Natural killer cell (primary cell): ENCODE results near the gene ZNF324B. TPM values are rescaled to one million over a fixed set of nuclear protein-coding genes. Genes with fewer than 3 reads are reported as not detected.
A peak's percentile ranks its signal among the peaks of the same experiment; 100 is the strongest.

ENCODE experiments used
- ATAC-seq, 3 donors: fragments of 150-1000 bp in 2 of 3; fragments of 200-7000 bp in 1 of 3; cut with Tn5 transposase; 1 replicate in 1 of 3; 2 replicates in 2 of 3; pipeline ENCODE4 v1.10.0; 2021; ENCODE audit warnings: mild to moderate bottlenecking in 2 of 3, moderate library complexity in 2 of 3
- DNase-seq, 2 donors: peaks; one replicate each; pipeline versions ENCODE4 v3.0.0 to v3.0.0-alpha.2; 2013 to 2021; ENCODE audit warnings: mixed read lengths in 1 of 2
- H3K27ac ChIP-seq: one replicate; pipeline ENCODE4 v1.5.1; 2013; ENCODE audit warnings: mild to moderate bottlenecking, low read length
- H3K27me3 ChIP-seq: one replicate; pipeline ENCODE4 v1.6.1; 2013; ENCODE audit warnings: low read length; ENCODE audit not compliant: control insufficient read depth, insufficient read depth
- H3K36me3 ChIP-seq: one replicate; pipeline ENCODE4 v1.6.1; 2013; ENCODE audit warnings: low read length; ENCODE audit not compliant: control insufficient read depth, insufficient read depth
- H3K4me1 ChIP-seq: one replicate; pipeline ENCODE4 v1.6.1; 2013; ENCODE audit warnings: low read length; ENCODE audit not compliant: control insufficient read depth, insufficient read depth
- H3K4me3 ChIP-seq: one replicate; pipeline ENCODE4 v1.5.1; 2013; ENCODE audit warnings: low read length
- H3K9me3 ChIP-seq: one replicate; pipeline ENCODE4 v1.6.1; 2013; ENCODE audit warnings: low read length; ENCODE audit not compliant: control insufficient read depth, insufficient read depth
- H3K27ac Mint-ChIP-seq, 2 donors: one replicate each; pipeline ENCODE4 v1.8.0; 2022; ENCODE audit warnings: mild to moderate bottlenecking in 2 of 2, mixed read lengths in 2 of 2, moderate library complexity in 1 of 2
- H3K27me3 Mint-ChIP-seq, 2 donors: one replicate each; pipeline ENCODE4 v1.8.0; 2022; ENCODE audit warnings: low read depth in 2 of 2, mixed read lengths in 2 of 2
- H3K36me3 Mint-ChIP-seq: one replicate; pipeline ENCODE4 v1.8.0; 2022; ENCODE audit warnings: mixed read lengths
- H3K4me1 Mint-ChIP-seq, 2 donors: one replicate each; pipeline ENCODE4 v1.8.0; 2022; ENCODE audit warnings: mixed read lengths in 2 of 2
- H3K4me3 Mint-ChIP-seq: one replicate; pipeline ENCODE4 v1.8.0; 2022; ENCODE audit warnings: mild to moderate bottlenecking, moderate library complexity, mixed read lengths
- H3K9me3 Mint-ChIP-seq, 2 donors: one replicate each; pipeline ENCODE4 v1.8.0; 2022; ENCODE audit warnings: mixed read lengths in 2 of 2
- CTCF ChIP-seq: fragments of 200-600 bp; IDR thresholded peaks from one replicate; pipeline ENCODE4 v1.8.0; 2022; ENCODE audit warnings: antibody characterized with exemption
- WGBS: methylation state at CpG from one replicate; pipeline ENCODE4 v1.1.7; 2013; ENCODE audit warnings: missing lambda C conversion rate; ENCODE audit not compliant: insufficient coverage; 5-methylcytosine and 5-hydroxymethylcytosine counted together
- intact Hi-C: fragments of 100-400 bp; cut with micrococcal nuclease; formaldehyde crosslinking; loops from one replicate; pipeline ENCODE4 v1.14.2; 2022
- total RNA-seq, 4 donors: library from RNA; stranded (reverse); fragments of 120-200 nt in 1 of 4; gene quantifications; one replicate each; pipeline versions ENCODE4 v1.2.3 to v1.2.4, GENCODE V29; 2013 to 2022

Gene ZNF324B
- total RNA-seq, 3 donors from 2014 or later (not counting 1 experiment from before 2014, with no cell fraction given): 10.4 to 11.4 (median 11.4) TPM

GRCh38 chr19:58466089-58466759 is 14.8 kb downstream of the ZNF324B start:
- intact Hi-C loops: loop anchor here (1.0 to 2.0 kb wide), 3 partner anchors 15 to 85 kb away; partner anchors contain the start of genes ZNF132, ZNF324B and ZNF837
- 41% methylated on average over 20 of the region's 20 CpGs for WGBS
- H3K9me3 ChIP-seq: no peaks in the 10 kb centered on the region
- peak in 2 of 3 donors; percentile 2 to 3 for ATAC-seq
- peaks cover 18% of the 10 kb centered on the region for H3K4me1 ChIP-seq
- H3K36me3 ChIP-seq: peaks cover 8% of the 10 kb centered on the region
- H3K4me3 Mint-ChIP-seq: peak overlapping the region; percentile 89
- no peaks in the 10 kb centered on the region for H3K9me3 Mint-ChIP-seq
- no peaks in the 10 kb centered on the region for H3K36me3 Mint-ChIP-seq
- no peak for DNase-seq
- H3K27me3 ChIP-seq: no peaks in the 10 kb centered on the region
- H3K4me3 ChIP-seq: peak overlapping the region; percentile 58
- no peak for TF ChIP-seq CTCF
- peaks cover 16 to 21% of the 10 kb centered on the region in 2 donors for H3K4me1 Mint-ChIP-seq
- no peaks in the 10 kb centered on the region for H3K27me3 Mint-ChIP-seq
- peak overlapping the region; percentile 84 to 92 for H3K27ac Mint-ChIP-seq
- H3K27ac ChIP-seq: no peak overlapping the region

- under 1% methylated on average over 92 of the region's 92 CpGs for WGBS
- peak; percentile 92 to 97 (median 95) for ATAC-seq
- TF ChIP-seq CTCF: no peak
These were observed 15.6 kb downstream of the ZNF324B start, which contains the start of gene ZNF324 for GRCh38 chr19:58466760-58467589. Gene ZNF324 (plus strand): TSS chr19:58467080. CDS start chr19:58469186, 2,106 bp downstream.

GRCh38 chr19:58468216-58468839 is 16.9 kb downstream of the ZNF324B start:
- no peaks in the 10 kb centered on the region for H3K27me3 Mint-ChIP-seq
- WGBS: 80% methylated on average over 5 of the region's 5 CpGs
- H3K27ac ChIP-seq: no peak overlapping the region
- H3K4me1 Mint-ChIP-seq: peaks cover 16 to 21% of the 10 kb centered on the region in 2 donors
- H3K9me3 ChIP-seq: no peaks in the 10 kb centered on the region
- no peaks in the 10 kb centered on the region for H3K27me3 ChIP-seq
- no peaks in the 10 kb centered on the region for H3K9me3 Mint-ChIP-seq
- peak overlapping the region; percentile 89 for H3K4me3 Mint-ChIP-seq
- peak overlapping the region; percentile 84 to 92 for H3K27ac Mint-ChIP-seq
- intact Hi-C loops: no loop called here
- TF ChIP-seq CTCF: no peak
- ATAC-seq (no peak), DNase-seq (no peak)
- H3K36me3 Mint-ChIP-seq: no peaks in the 10 kb centered on the region
- H3K4me3 ChIP-seq: no peak overlapping the region
- H3K4me1 ChIP-seq: peaks cover 18% of the 10 kb centered on the region
- H3K36me3 ChIP-seq: peaks cover 22% of the 10 kb centered on the region

More at GRCh38 chr19:58466760-58467589, 15.6 kb downstream of the ZNF324B start, which contains the start of gene ZNF324:
- H3K36me3 Mint-ChIP-seq: no peaks in the 10 kb centered on the region
- Histone ChIP-seq H3K27ac (peak within 1 kb of the TSS; percentile 73), H3K4me1 (peaks cover 18% of the 10 kb centered on the region), H3K4me3 (peak within 1 kb of the TSS; percentile 58), H3K9me3 (no peaks in the 10 kb centered on the region), H3K27me3 (no peaks in the 10 kb centered on the region), H3K36me3 (peaks cover 11% of the 10 kb centered on the region)
- H3K4me1 Mint-ChIP-seq: peaks cover 16 to 21% of the 10 kb centered on the region in 2 donors
- H3K4me3 Mint-ChIP-seq: peak within 1 kb of the TSS; percentile 89
- no peaks in the 10 kb centered on the region for H3K27me3 Mint-ChIP-seq
- intact Hi-C loops: loop anchor here (1.0 to 2.0 kb wide), 5 partner anchors 9 to 285 kb away; partner anchors contain the start of genes ZNF132, ZNF324B, ZNF446 and ZNF837
- peak; percentile 97 to 99 for DNase-seq
- H3K27ac Mint-ChIP-seq: peak within 1 kb of the TSS; percentile 84 to 92
- H3K9me3 Mint-ChIP-seq: no peaks in the 10 kb centered on the region
